B cell (primary cell): ENCODE measurements around the gene NEMP2. TPM values are rescaled to one million over a fixed set of nuclear protein-coding genes. Genes with fewer than 3 reads are reported as not detected.
A peak's percentile ranks its signal among the peaks of the same experiment; 100 is the strongest.

Experiments
- ATAC-seq: fragments of 200-7000 bp; cut with Tn5 transposase; one replicate; pipeline ENCODE4 v1.10.0; 2021; ENCODE audit warnings: low read depth, mild to moderate bottlenecking, moderate number of reproducible peaks, moderate library complexity
- CTCF ChIA-PET: fragments of 350-600 bp; sonication (Branson Sonifier 250); formaldehyde crosslinking; loops from one replicate; lab custom pipeline; 2021; ENCODE audit warnings: antibody characterized with exemption, inconsistent platforms; lab: Charles Lee
- POLR2A ChIA-PET: fragments of 350-600 bp; sonication (Branson Sonifier 250); formaldehyde crosslinking; loops from one replicate; lab custom pipeline; 2021; ENCODE audit warnings: antibody characterized with exemption; lab: Charles Lee
- DNase-seq: peaks from one replicate; pipeline ENCODE4 v3.0.0; 2013
- H2AFZ ChIP-seq: 2 replicates; pipeline ENCODE4 v1.6.1; 2012; ENCODE audit warnings: mild to moderate bottlenecking, low read depth, low read length; ENCODE audit not compliant: insufficient read depth, poor library complexity, severe bottlenecking
- H3K27ac ChIP-seq, 2 donors: 1 replicate in 1 of 2; 2 replicates in 1 of 2; pipeline ENCODE4 v1.5.1; 2012 to 2013; ENCODE audit warnings: low read length in 2 of 2, mild to moderate bottlenecking in 2 of 2, moderate library complexity in 1 of 2
- H3K27me3 ChIP-seq, 4 experiments: fragments of 200-600 bp in 1 of 4; sonication (generic) in 1 of 4; replicated peaks in 1 of 4; 1 replicate in 2 of 4; 2 replicates in 2 of 4; pipeline versions ENCODE4 v1.6.1 to v1.7.0; 2013 to 2016; ENCODE audit warnings: low read length in 3 of 4, mild to moderate bottlenecking in 2 of 4, mixed read lengths in 1 of 4, moderate library complexity in 1 of 4; ENCODE audit not compliant: insufficient read depth in 4 of 4, control insufficient read depth in 3 of 4; ENCODE audit errors: control extremely low read depth in 1 of 4
- H3K36me3 ChIP-seq, 2 experiments: replicated peaks in 1 of 2; 1 replicate in 1 of 2; 2 replicates in 1 of 2; pipeline versions ENCODE4 v1.6.1 to v1.7.1; 2013; ENCODE audit warnings: low read length in 1 of 2; ENCODE audit not compliant: insufficient read depth in 2 of 2, control insufficient read depth in 1 of 2; ENCODE audit errors: control extremely low read depth in 1 of 2, extremely low read depth in 1 of 2
- H3K4me1 ChIP-seq, 2 donors: fragments of 200-600 bp in 1 of 2; sonication (generic) in 1 of 2; 1 replicate in 1 of 2; 2 replicates in 1 of 2; pipeline versions ENCODE4 v1.5.1 to v1.6.1; 2013 to 2017; ENCODE audit warnings: low read length in 2 of 2; ENCODE audit not compliant: control insufficient read depth in 2 of 2, insufficient read depth in 2 of 2
- H3K4me2 ChIP-seq: replicated peaks from 2 replicates; pipeline ENCODE3; 2012; ENCODE audit warnings: mild to moderate bottlenecking, low read depth, low read length; ENCODE audit not compliant: poor library complexity, severe bottlenecking
- H3K4me3 ChIP-seq, 5 experiments: fragments of 200-600 bp in 1 of 5; sonication (generic) in 1 of 5; 1 replicate in 3 of 5; 2 replicates in 2 of 5; pipeline versions ENCODE4 v1.5.1 to v1.7.0; 2011 to 2016; ENCODE audit warnings: low read length in 4 of 5, mild to moderate bottlenecking in 4 of 5, low read depth in 2 of 5, control low read depth in 1 of 5, moderate library complexity in 1 of 5; ENCODE audit not compliant: insufficient read depth in 1 of 5; ENCODE audit errors: control extremely low read depth in 1 of 5, extremely low read depth in 1 of 5
- H3K79me2 ChIP-seq: fragments of 200-600 bp; sonication (generic); one replicate; pipeline ENCODE4 v1.6.0; 2016; ENCODE audit warnings: low read length; ENCODE audit not compliant: control insufficient read depth, insufficient read depth
- H3K9ac ChIP-seq: fragments of 200-600 bp; sonication (generic); 2 replicates; pipeline ENCODE4 v1.6.1; 2017; ENCODE audit warnings: mild to moderate bottlenecking, low read length, moderate library complexity
- H3K9me3 ChIP-seq, 3 donors: one replicate each; pipeline versions ENCODE4 v1.6.1 to v1.7.1; 2013; ENCODE audit warnings: low read length in 2 of 3; ENCODE audit not compliant: control insufficient read depth in 2 of 3, insufficient read depth in 1 of 3; ENCODE audit errors: control extremely low read depth in 1 of 3
- H4K20me1 ChIP-seq: 2 replicates; pipeline ENCODE4 v1.6.0; 2012; ENCODE audit warnings: mild to moderate bottlenecking, low read length; ENCODE audit not compliant: insufficient read depth, control insufficient read depth, poor library complexity, severe bottlenecking
- H3K27ac Mint-ChIP-seq: one replicate; pipeline ENCODE4 v1.8.0; 2021; ENCODE audit warnings: mixed read lengths
- H3K27me3 Mint-ChIP-seq: one replicate; pipeline ENCODE4 v1.8.0; 2021; ENCODE audit warnings: mixed read lengths
- H3K4me1 Mint-ChIP-seq: one replicate; pipeline ENCODE4 v1.8.0; 2021; ENCODE audit warnings: mixed read lengths
- H3K4me3 Mint-ChIP-seq: one replicate; pipeline ENCODE4 v1.8.0; 2021; ENCODE audit warnings: mixed read lengths
- H3K9me3 Mint-ChIP-seq: one replicate; pipeline ENCODE4 v1.8.0; 2022; ENCODE audit warnings: mixed read lengths; ENCODE audit not compliant: insufficient read depth
- EZH2 ChIP-seq: IDR thresholded peaks from 2 replicates; pipeline ENCODE4 v1.6.1; 2012; ENCODE audit warnings: borderline replicate concordance, low read depth, mild to moderate bottlenecking, moderate library complexity, low read length; ENCODE audit not compliant: insufficient read depth, poor library complexity, severe bottlenecking
- WGBS: methylation state at CpG from one replicate; pipeline ENCODE4 v1.1.5; 2013; ENCODE audit warnings: missing lambda C conversion rate; ENCODE audit not compliant: insufficient coverage; 5-methylcytosine and 5-hydroxymethylcytosine counted together
- intact Hi-C: fragments of 100-400 bp; cut with micrococcal nuclease; formaldehyde crosslinking; loops from one replicate; pipeline ENCODE4 v1.10.0; 2022
- polyA plus RNA-seq: library from polyadenylated mRNA; depleted of rRNA; stranded (reverse); fragments of >200 nt; gene quantifications from 2 replicates; pipeline ENCODE4 v1.2.3, GENCODE V29; 2012
- total RNA-seq, 2 donors: library from RNA; stranded (reverse); fragments of 120-200 nt in 1 of 2; gene quantifications; 1 replicate in 1 of 2; 2 replicates in 1 of 2; pipeline versions ENCODE4 v1.2.3 to v1.2.4, GENCODE V29; 2013 to 2022
- TF ChIP-seq, protein P1 (sequence below): fragments of 200-600 bp; IDR thresholded peaks from one replicate; pipeline ENCODE4 v1.8.0; 2022; ENCODE audit warnings: antibody characterized with exemption, mild to moderate bottlenecking

NEMP2 gene
- total and polyA plus RNA-seq, 2 donors (not counting 1 experiment from before 2014, with no cell fraction given) = 1.3 to 17.3 TPM

DNA sequence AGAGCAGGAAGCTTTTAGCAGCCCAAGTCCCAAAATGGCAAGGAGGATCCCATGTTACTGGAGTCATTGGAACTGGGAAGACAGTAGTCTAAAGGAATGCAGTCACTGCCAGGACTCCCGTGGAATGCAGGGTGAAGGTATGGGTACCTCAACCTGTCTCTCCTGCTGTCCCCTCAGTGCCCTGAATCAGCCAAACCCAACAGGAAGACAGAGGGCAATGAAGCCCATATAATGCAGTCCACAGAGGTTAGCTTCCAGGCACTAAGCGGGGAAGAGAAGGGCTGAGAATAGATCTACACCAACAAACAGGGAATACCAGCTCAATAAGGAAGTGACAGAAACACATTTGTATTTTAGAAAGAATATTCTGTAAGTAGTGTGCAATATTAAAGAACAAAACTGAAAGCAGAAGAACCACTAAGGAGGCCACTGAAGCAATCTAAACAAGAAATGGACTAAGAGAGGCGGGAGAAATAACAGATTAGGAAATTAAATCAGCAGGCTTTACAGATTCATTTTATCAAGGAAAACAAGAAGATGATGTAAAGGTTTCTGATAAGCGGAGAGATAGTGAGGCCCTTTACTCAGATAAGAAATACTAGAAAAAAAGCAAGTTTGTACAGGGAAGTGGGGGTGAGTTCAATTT, 8.3 kb downstream of the NEMP2 start:
- H4K20me1 ChIP-seq = no peaks in the 10 kb centered on the region
- H3K27me3 ChIP-seq = no peaks in the 10 kb centered on the region
- H3K9me3 ChIP-seq = no peaks in the 10 kb centered on the region
- no peak overlapping the region for H3K27ac ChIP-seq
- TF ChIP-seq, protein P1, sequence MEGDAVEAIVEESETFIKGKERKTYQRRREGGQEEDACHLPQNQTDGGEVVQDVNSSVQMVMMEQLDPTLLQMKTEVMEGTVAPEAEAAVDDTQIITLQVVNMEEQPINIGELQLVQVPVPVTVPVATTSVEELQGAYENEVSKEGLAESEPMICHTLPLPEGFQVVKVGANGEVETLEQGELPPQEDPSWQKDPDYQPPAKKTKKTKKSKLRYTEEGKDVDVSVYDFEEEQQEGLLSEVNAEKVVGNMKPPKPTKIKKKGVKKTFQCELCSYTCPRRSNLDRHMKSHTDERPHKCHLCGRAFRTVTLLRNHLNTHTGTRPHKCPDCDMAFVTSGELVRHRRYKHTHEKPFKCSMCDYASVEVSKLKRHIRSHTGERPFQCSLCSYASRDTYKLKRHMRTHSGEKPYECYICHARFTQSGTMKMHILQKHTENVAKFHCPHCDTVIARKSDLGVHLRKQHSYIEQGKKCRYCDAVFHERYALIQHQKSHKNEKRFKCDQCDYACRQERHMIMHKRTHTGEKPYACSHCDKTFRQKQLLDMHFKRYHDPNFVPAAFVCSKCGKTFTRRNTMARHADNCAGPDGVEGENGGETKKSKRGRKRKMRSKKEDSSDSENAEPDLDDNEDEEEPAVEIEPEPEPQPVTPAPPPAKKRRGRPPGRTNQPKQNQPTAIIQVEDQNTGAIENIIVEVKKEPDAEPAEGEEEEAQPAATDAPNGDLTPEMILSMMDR = no peak
- TF ChIP-seq EZH2 = no peak
- intact Hi-C loops = no loop called here
- Mint-ChIP-seq H3K4me3 (peak overlapping the region; percentile 27), H3K4me1 (peaks cover 54% of the 10 kb centered on the region), H3K27me3 (no peaks in the 10 kb centered on the region), H3K27ac (peak overlapping the region; percentile 22), H3K9me3 (no peaks in the 10 kb centered on the region)
- ATAC-seq = no peak
- H3K36me3 ChIP-seq = peaks cover 0 to 8% of the 10 kb centered on the region in 2 experiments
- peak overlapping the region; percentile 50 for H3K4me2 ChIP-seq
- no peak for DNase-seq
- peak overlapping the region; percentile 43 for H2AFZ ChIP-seq
- no CpG with 5 or more reads among the region's 4 CpGs for WGBS
- H3K4me1 ChIP-seq = peaks cover 30 to 34% of the 10 kb centered on the region in 2 donors
- ChIA-PET POLR2A (no interaction called here), CTCF (no interaction called here)
- H3K9ac ChIP-seq = peak overlapping the region; percentile 10
- H3K79me2 ChIP-seq = peaks cover 62% of the 10 kb centered on the region
- no peak overlapping the region for H3K4me3 ChIP-seq

DNA sequence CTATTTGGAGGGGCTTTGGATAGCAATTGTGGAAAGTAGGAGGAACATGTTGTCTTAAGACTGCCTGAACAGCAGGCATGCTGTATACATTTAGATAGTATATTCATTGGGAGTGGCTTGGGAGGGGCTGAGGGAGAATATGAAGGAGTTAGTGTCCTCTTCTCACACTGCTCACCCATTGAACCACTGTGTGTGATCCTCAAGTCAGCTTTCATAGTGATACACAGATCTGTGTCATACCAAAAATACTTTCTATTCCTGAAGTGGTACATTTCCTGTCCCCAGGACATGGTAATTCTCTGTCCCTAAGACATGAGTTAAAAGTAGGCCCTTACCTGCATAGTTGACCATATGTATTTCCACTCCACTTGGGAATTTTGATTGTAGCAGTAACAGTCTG, 9.6 kb downstream of the NEMP2 start:
- Histone ChIP-seq H3K9ac (no peak overlapping the region), H3K27ac (no peak overlapping the region), H3K9me3 (no peaks in the 10 kb centered on the region), H3K4me3 (no peak overlapping the region), H3K27me3 (no peaks in the 10 kb centered on the region), H2AFZ (no peak overlapping the region), H3K36me3 (peaks cover 0 to 8% of the 10 kb centered on the region in 2 experiments), H3K79me2 (peaks cover 53% of the 10 kb centered on the region), H3K4me2 (no peak overlapping the region), H4K20me1 (no peaks in the 10 kb centered on the region), H3K4me1 (peaks cover 22 to 25% of the 10 kb centered on the region in 2 donors)
- ChIA-PET POLR2A (no interaction called here), CTCF (no interaction called here)
- H3K4me3 Mint-ChIP-seq = no peak overlapping the region
- H3K4me1 Mint-ChIP-seq = peaks cover 42% of the 10 kb centered on the region
- intact Hi-C loops = no loop called here
- no peak for TF ChIP-seq EZH2
- TF ChIP-seq, protein P1 = no peak
- H3K27me3 Mint-ChIP-seq = no peaks in the 10 kb centered on the region
- DNase-seq (no peak), ATAC-seq (no peak)
- no peaks in the 10 kb centered on the region for H3K9me3 Mint-ChIP-seq
- no peak overlapping the region for H3K27ac Mint-ChIP-seq
